Hepatocyte (in vitro differentiated cells): ENCODE measurements around the gene RND2.

ENCODE experiments used
- EZH2 ChIP-seq: fragments of 200-600 bp; sonication (generic); IDR thresholded peaks from 2 replicates; pipeline ENCODE4 v1.6.1; 2016; ENCODE audit warnings: antibody characterized with exemption, mild to moderate bottlenecking, borderline replicate concordance
- TF ChIP-seq, protein P1 (sequence below): fragments of 200-600 bp; sonication (generic); IDR thresholded peaks from 2 replicates; pipeline ENCODE4 v1.5.1; 2016; ENCODE audit warnings: antibody characterized with exemption, mild to moderate bottlenecking; ENCODE audit not compliant: poor library complexity

DNA sequence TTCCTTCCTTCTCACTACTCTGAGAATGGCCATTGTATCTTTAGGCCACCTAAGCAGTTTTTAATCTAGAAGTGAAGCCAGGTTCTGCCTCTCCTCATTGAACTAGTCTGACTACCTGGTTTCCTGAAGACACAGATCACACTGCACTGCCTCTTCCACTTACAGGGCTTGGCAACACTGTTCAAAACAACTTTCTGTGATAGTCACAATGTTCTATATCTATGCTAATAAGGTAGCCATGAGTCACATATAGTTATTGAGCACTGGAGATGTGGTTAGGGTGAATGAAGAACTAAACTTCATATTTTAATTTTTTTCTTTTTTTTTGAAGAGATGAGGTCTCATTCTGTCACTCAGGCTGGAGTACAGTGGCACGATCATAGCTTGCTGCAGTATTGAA lies 26.9 kb downstream of the RND2 start:
- TF ChIP-seq, protein P1, sequence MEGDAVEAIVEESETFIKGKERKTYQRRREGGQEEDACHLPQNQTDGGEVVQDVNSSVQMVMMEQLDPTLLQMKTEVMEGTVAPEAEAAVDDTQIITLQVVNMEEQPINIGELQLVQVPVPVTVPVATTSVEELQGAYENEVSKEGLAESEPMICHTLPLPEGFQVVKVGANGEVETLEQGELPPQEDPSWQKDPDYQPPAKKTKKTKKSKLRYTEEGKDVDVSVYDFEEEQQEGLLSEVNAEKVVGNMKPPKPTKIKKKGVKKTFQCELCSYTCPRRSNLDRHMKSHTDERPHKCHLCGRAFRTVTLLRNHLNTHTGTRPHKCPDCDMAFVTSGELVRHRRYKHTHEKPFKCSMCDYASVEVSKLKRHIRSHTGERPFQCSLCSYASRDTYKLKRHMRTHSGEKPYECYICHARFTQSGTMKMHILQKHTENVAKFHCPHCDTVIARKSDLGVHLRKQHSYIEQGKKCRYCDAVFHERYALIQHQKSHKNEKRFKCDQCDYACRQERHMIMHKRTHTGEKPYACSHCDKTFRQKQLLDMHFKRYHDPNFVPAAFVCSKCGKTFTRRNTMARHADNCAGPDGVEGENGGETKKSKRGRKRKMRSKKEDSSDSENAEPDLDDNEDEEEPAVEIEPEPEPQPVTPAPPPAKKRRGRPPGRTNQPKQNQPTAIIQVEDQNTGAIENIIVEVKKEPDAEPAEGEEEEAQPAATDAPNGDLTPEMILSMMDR: no peak
- no peak for TF ChIP-seq EZH2
